H1 (cell line): ENCODE data around the gene IL27RA. TPM values are rescaled to one million over a fixed set of nuclear protein-coding genes. Genes with fewer than 3 reads are reported as not detected.

Source experiments
- CTCF ChIA-PET: fragments of 300-600 bp; sonication (Branson Sonifier 250); formaldehyde crosslinking; loops from one replicate; lab custom pipeline; 2021; ENCODE audit not compliant: partially characterized antibody; lab: Charles Lee
- POLR2A ChIA-PET: fragments of 300-600 bp; sonication (Branson Sonifier 250); formaldehyde crosslinking; loops from one replicate; lab custom pipeline; 2021; ENCODE audit warnings: inconsistent platforms; ENCODE audit not compliant: partially characterized antibody; lab: Charles Lee
- DNase-seq, 2 experiments: peaks; one replicate each; pipeline versions ENCODE4 v3.0.0 to v3.0.0-alpha.2; 2010 to 2022; ENCODE audit warnings: low spot score in 2 of 2, low read depth in 1 of 2, mixed read lengths in 1 of 2
- FAIRE-seq: peaks from 2 replicates; lab custom pipeline; 2011; peaks lifted over from hg19 to GRCh38; lab: Jason Lieb, UNC
- H2AFZ ChIP-seq: 2 replicates; pipeline ENCODE4 v1.8.1; 2012; ENCODE audit warnings: low read length, inconsistent platforms
- H2AK5ac ChIP-seq: 2 replicates; pipeline ENCODE4 v1.6.1; 2013; ENCODE audit warnings: low read depth, low read length
- H2BK120ac ChIP-seq: replicated peaks from 2 replicates; pipeline ENCODE3; 2013; ENCODE audit warnings: low read depth, low read length, inconsistent platforms
- H2BK12ac ChIP-seq: 2 replicates; pipeline ENCODE4 v1.6.1; 2013; ENCODE audit warnings: low read depth, low read length
- H2BK15ac ChIP-seq: 2 replicates; pipeline ENCODE4 v1.6.1; 2013; ENCODE audit warnings: low read length
- H2BK20ac ChIP-seq: 2 replicates; pipeline ENCODE4 v1.6.1; 2013; ENCODE audit warnings: low read length
- H2BK5ac ChIP-seq: 2 replicates; pipeline ENCODE4 v1.6.1; 2013; ENCODE audit warnings: low read depth, low read length
- H3K14ac ChIP-seq: 2 replicates; pipeline ENCODE4 v1.6.1; 2013; ENCODE audit warnings: inconsistent platforms; ENCODE audit not compliant: insufficient read length
- H3K18ac ChIP-seq: 2 replicates; pipeline ENCODE4 v1.6.1; 2013; ENCODE audit warnings: low read length; ENCODE audit errors: extremely low read depth
- H3K23ac ChIP-seq: 2 replicates; pipeline ENCODE4 v1.6.1; 2013; ENCODE audit warnings: inconsistent platforms; ENCODE audit not compliant: insufficient read length
- H3K23me2 ChIP-seq: 2 replicates; pipeline ENCODE4 v1.6.1; 2013; ENCODE audit warnings: low read depth, low read length
- H3K27ac ChIP-seq: 2 replicates; pipeline ENCODE4 v1.6.1; 2011; ENCODE audit warnings: low read depth, low read length, inconsistent platforms
- H3K27me3 ChIP-seq, 4 experiments: replicated peaks in 1 of 4; 1 replicate in 1 of 4; 2 replicates in 3 of 4; pipeline versions ENCODE4 v1.6.1 to v1.8.1; 2011 to 2013; ENCODE audit warnings: low read length in 3 of 4, mild to moderate bottlenecking in 3 of 4, inconsistent platforms in 2 of 4, mixed read lengths in 2 of 4, moderate library complexity in 1 of 4; ENCODE audit not compliant: control insufficient read depth in 3 of 4, insufficient read depth in 3 of 4; ENCODE audit errors: extremely low read depth in 1 of 4
- H3K36me3 ChIP-seq, 4 experiments: 2 replicates each; pipeline versions ENCODE4 v1.6.1 to v1.8.1; 2011 to 2013; ENCODE audit warnings: mild to moderate bottlenecking in 4 of 4, low read length in 3 of 4, moderate library complexity in 2 of 4, control low read depth in 1 of 4, inconsistent platforms in 1 of 4; ENCODE audit not compliant: insufficient read depth in 4 of 4, control insufficient read depth in 2 of 4
- H3K4ac ChIP-seq: replicated peaks from 2 replicates; pipeline ENCODE3; 2013; ENCODE audit warnings: low read length, low read depth, mixed read lengths, inconsistent platforms; ENCODE audit not compliant: insufficient read length
- H3K4me1 ChIP-seq, 4 experiments: replicated peaks in 1 of 4; 1 replicate in 1 of 4; 2 replicates in 3 of 4; pipeline versions ENCODE4 v1.6.1 to v1.8.1; 2011 to 2013; ENCODE audit warnings: low read length in 3 of 4, inconsistent platforms in 2 of 4, mixed read lengths in 1 of 4; ENCODE audit not compliant: insufficient read depth in 4 of 4, control insufficient read depth in 3 of 4
- H3K4me2 ChIP-seq, 2 experiments: 2 replicates each; pipeline versions ENCODE4 v1.6.1 to v1.8.1; 2011 to 2013; ENCODE audit warnings: low read depth in 2 of 2, low read length in 2 of 2, control low read depth in 1 of 2, inconsistent platforms in 1 of 2, mild to moderate bottlenecking in 1 of 2; ENCODE audit not compliant: insufficient read depth in 1 of 2
- H3K4me3 ChIP-seq, 4 experiments: fragments of 200-600, 300-600 bp in 1 of 4; sonication (generic), shearing (Covaris generic), sonication (Bioruptor Twin) in 1 of 4; 2 replicates each; pipeline versions ENCODE4 v1.5.1 to v1.8.1; 2011 to 2016; ENCODE audit warnings: low read length in 4 of 4, low read depth in 3 of 4, control low read depth in 2 of 4, inconsistent platforms in 2 of 4, mild to moderate bottlenecking in 2 of 4, mixed read lengths in 1 of 4, moderate library complexity in 1 of 4; ENCODE audit not compliant: insufficient read depth in 2 of 4; ENCODE audit errors: extremely low read depth in 1 of 4
- H3K56ac ChIP-seq: replicated peaks from 2 replicates; pipeline ENCODE3; 2013; ENCODE audit warnings: low read depth, mild to moderate bottlenecking, mixed read lengths, low read length, inconsistent platforms; ENCODE audit not compliant: insufficient read length
- H3K79me1 ChIP-seq: 2 replicates; pipeline ENCODE4 v1.6.1; 2013; ENCODE audit warnings: low read depth, low read length, control low read depth
- H3K79me2 ChIP-seq, 2 experiments: 2 replicates each; pipeline versions ENCODE4 v1.6.1 to v1.8.1; 2012 to 2013; ENCODE audit warnings: low read length in 2 of 2, mild to moderate bottlenecking in 2 of 2, inconsistent platforms in 1 of 2; ENCODE audit not compliant: insufficient read depth in 2 of 2, control insufficient read depth in 1 of 2
- H3K9ac ChIP-seq, 4 experiments: replicated peaks in 1 of 4; 1 replicate in 1 of 4; 2 replicates in 3 of 4; pipeline versions ENCODE4 v1.6.1 to v1.8.1; 2011 to 2013; ENCODE audit warnings: low read depth in 3 of 4, low read length in 3 of 4, control low read depth in 2 of 4, mild to moderate bottlenecking in 2 of 4, moderate library complexity in 2 of 4, inconsistent platforms in 1 of 4; ENCODE audit errors: extremely low read depth in 1 of 4
- H3K9me3 ChIP-seq, 2 experiments: 2 replicates each; pipeline versions ENCODE4 v1.6.1 to v1.8.1; 2012 to 2013; ENCODE audit warnings: mild to moderate bottlenecking in 2 of 2, moderate library complexity in 2 of 2, control low read depth in 1 of 2, inconsistent platforms in 1 of 2, low read depth in 1 of 2, low read length in 1 of 2, mixed read lengths in 1 of 2; ENCODE audit not compliant: insufficient read depth in 2 of 2
- H4K20me1 ChIP-seq, 2 experiments: replicated peaks in 1 of 2; 2 replicates each; pipeline versions ENCODE3 to v1.8.1; 2011 to 2013; ENCODE audit warnings: inconsistent platforms in 2 of 2, low read length in 2 of 2, mild to moderate bottlenecking in 1 of 2; ENCODE audit not compliant: insufficient read depth in 2 of 2, control insufficient read depth in 1 of 2
- H4K5ac ChIP-seq: 2 replicates; pipeline ENCODE4 v1.6.1; 2013; ENCODE audit warnings: low read length, low read depth, mixed read lengths, inconsistent platforms; ENCODE audit not compliant: insufficient read length
- H4K8ac ChIP-seq: 2 replicates; pipeline ENCODE4 v1.8.0; 2013; ENCODE audit warnings: mild to moderate bottlenecking, moderate library complexity, low read length, inconsistent platforms; ENCODE audit not compliant: insufficient read depth; ENCODE audit errors: extremely low read depth
- H4K91ac ChIP-seq: replicated peaks from 2 replicates; pipeline ENCODE3; 2013; ENCODE audit warnings: low read length, mixed read lengths, inconsistent platforms; ENCODE audit not compliant: insufficient read length
- EZH2 ChIP-seq: fragments of 200-600 bp; sonication (generic); IDR thresholded peaks from 2 replicates; pipeline ENCODE4 v1.7.1; 2012; ENCODE audit warnings: low read depth, mild to moderate bottlenecking, moderate library complexity, low read length, inconsistent platforms; ENCODE audit not compliant: severe bottlenecking
- KDM4A ChIP-seq: IDR thresholded peaks from one replicate; pipeline ENCODE4 v1.7.1; 2012; ENCODE audit warnings: low read depth, mild to moderate bottlenecking, moderate library complexity, low read length, inconsistent platforms; ENCODE audit not compliant: severe bottlenecking
- WGBS, 2 experiments: shearing (Covaris generic) in 1 of 2; methylation state at CpG; one replicate each; pipeline versions ENCODE4 v1.1.6 to v1.1.7; 2013 to 2015; ENCODE audit warnings: low lambda C conversion rate in 2 of 2, mixed read lengths in 2 of 2, inconsistent platforms in 1 of 2, low coverage in 1 of 2, missing lambda C conversion rate in 1 of 2; ENCODE audit not compliant: insufficient replicate concordance in 2 of 2, insufficient coverage in 1 of 2, insufficient read length in 1 of 2; ENCODE audit errors: extremely low coverage in 1 of 2, missing lambda C conversion rate in 1 of 2; 5-methylcytosine and 5-hydroxymethylcytosine counted together
- polyA plus RNA-seq, 7 experiments: library from polyadenylated mRNA; depleted of rRNA in 3 of 7; stranded (reverse) in 5 of 7; unstranded in 2 of 7; fragments of >200 nt in 5 of 7; fragments of 200-250 nt in 2 of 7; gene quantifications; 1 replicate in 5 of 7; 2 replicates in 1 of 7; 4 replicates in 1 of 7; pipeline versions ENCODE4 v1.2.1 to v1.2.3, GENCODE V29; 2011 to 2013; ENCODE audit warnings: missing spikeins in 2 of 7, mixed read lengths in 2 of 7
- total RNA-seq: library from RNA; stranded (reverse); fragmentation: NEBNext Ultra II Directional; extraction: Animal tissue kit (Norgen Biotek cat#: 25700); gene quantifications from 2 replicates; pipeline ENCODE4 v1.2.1, GENCODE V29; 2021

IL27RA gene
- total and polyA plus RNA-seq, 2 of the 8 experiments (the other 6 are each of a cell fraction or from before 2014, with no cell fraction given) = 9.9 to 14.7 TPM

GRCh38 chr19:13983213-13983889, 48.2 kb upstream of the IL27RA start:
- Histone ChIP-seq H4K8ac (peak overlapping the region; percentile 15; the same call in 1 of the 2 replicates), H3K27ac (no peak overlapping the region), H3K23ac (no peak overlapping the region), H3K4me1 (peaks cover 0 to 48% (median 37%) of the 10 kb centered on the region in 4 experiments; a peak in 6 of 7 replicates), H3K79me1 (no peaks in the 10 kb centered on the region), H2AK5ac (no peak overlapping the region; the same call in 1 of the 2 replicates), H3K4ac (no peak overlapping the region), H3K56ac (no peak overlapping the region), H3K27me3 (no peaks in the 10 kb centered on the region), H2BK15ac (peak overlapping the region; percentile 72; the same call in 1 of the 2 replicates), H3K79me2 (no peaks in the 10 kb centered on the region), H2BK12ac (peak overlapping the region; percentile 87; the same call in 1 of the 2 replicates), H4K20me1 (no peaks in the 10 kb centered on the region), H4K91ac (peak overlapping the region; percentile 47), H2BK5ac (peak overlapping the region; percentile 71; the same call in 1 of the 2 replicates), H3K4me3 (no peak overlapping the region), H2AFZ (no peak overlapping the region), H3K9ac (no peak overlapping the region; a peak in 1 of 7 replicates), H3K14ac (no peak overlapping the region), H2BK20ac (no peak overlapping the region), H3K36me3 (0 out of 8 replicates have a peak, but pooled peaks cover 0 to 3% (median 0%) of the 10 kb centered on the region in 4 experiments), H3K4me2 (no peak overlapping the region), H3K18ac (peak overlapping the region; percentile 32; the same call in 1 of the 2 replicates), H2BK120ac (no peak overlapping the region), H4K5ac (no peak overlapping the region), H3K23me2 (no peaks in the 10 kb centered on the region; the same call in 1 of the 2 replicates), H3K9me3 (no peaks in the 10 kb centered on the region)
- FAIRE-seq (no peak), DNase-seq (no peak)
- ChIA-PET POLR2A (interaction anchor here (1.4 to 1.9 kb wide), 2 partner anchors 19 to 27 kb away, joined by 3 to 9 read pairs; no protein-coding TSS in a partner anchor), CTCF (interaction anchor here (1.0 to 1.4 kb wide), 3 partner anchors 17 to 60 kb away, joined by 3 to 4 read pairs (median 4); partner anchors contain the start of gene IL27RA)
- 84% methylated on average over 17 of the region's 21 CpGs; no CpG with 5 or more reads in 1 of the 2 experiments for WGBS, 2 experiments
- TF ChIP-seq KDM4A (no peak), EZH2 (no peak)
